HG03442 (cell line): ENCODE results near the gene CCDC57.
"Not testable (repeated sequence)": the region's sequence is repeated elsewhere in the genome, so short reads cannot be mapped to it uniquely, and the experiment has no call there.

Source experiments
- ATAC-seq: cut with Tn5 transposase; IDR thresholded peaks from one replicate; pipeline ENCODE4 v1.9.1; 2021; ENCODE audit warnings: mild to moderate bottlenecking, moderate library complexity; ENCODE audit not compliant: unreplicated experiment

Gene CCDC57

GRCh38 chr17:82179946-82180475 lies 32.6 kb downstream of the CCDC57 start:
- no peak for ATAC-seq

DNA sequence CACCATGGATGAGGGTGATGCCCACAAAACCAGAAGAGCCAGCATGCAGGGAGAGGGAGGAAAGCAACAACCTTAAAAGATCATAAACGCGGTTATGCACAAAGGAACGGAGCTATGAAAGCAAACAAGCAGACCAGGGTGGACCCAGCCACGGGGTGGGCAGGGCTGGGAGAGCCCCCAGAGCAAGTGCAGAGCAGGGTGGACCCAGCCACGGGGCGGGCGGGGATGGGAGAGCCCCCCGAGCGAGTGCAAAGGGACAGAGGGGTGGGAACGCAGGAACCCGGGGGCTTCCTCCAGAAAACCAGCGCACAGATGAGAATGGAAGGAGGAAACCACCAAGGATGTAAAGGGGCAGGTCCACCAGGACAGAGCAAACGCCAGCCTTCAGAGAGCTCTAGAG lies 33.2 kb downstream of the CCDC57 start:
- ATAC-seq: no peak

GRCh38 chr17:82178499-82179261 lies 34.0 kb downstream of the CCDC57 start:
- ATAC-seq: no peak

DNA sequence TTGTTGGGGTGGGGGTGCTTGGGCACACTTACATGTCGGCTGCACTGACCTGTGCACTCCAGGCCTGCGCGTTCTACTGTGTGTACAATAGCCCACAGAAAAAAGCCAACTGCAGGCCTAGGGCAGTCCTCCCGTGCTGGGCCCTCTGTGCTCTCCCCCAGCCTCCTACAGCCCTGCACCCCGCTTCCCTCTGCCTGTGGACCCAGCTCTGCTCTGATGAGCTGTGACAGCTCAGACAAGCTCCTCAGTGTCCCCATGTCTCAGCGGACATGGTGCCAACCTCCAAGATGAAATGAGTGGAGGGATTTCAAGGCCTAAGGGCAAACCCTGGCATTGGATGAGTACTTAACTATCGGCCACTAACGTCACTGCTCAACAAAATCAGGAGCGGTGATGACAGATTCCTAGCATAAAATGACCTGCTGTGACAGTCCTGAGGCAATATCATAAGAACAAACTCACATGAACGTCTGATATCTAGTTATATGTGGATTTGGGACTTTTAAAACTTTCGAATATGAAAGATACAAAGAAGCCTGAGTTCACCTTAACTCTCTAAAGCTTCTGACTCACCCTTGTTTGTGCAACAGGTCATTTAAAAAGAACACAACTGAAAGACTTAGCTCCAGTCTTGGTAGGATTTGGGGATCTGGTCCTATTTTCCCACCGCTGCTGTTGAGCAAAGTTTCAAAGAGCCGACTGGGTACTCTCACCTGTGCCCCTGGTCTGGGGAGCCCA lies 34.7 kb downstream of the CCDC57 start:
- no peak for ATAC-seq

DNA sequence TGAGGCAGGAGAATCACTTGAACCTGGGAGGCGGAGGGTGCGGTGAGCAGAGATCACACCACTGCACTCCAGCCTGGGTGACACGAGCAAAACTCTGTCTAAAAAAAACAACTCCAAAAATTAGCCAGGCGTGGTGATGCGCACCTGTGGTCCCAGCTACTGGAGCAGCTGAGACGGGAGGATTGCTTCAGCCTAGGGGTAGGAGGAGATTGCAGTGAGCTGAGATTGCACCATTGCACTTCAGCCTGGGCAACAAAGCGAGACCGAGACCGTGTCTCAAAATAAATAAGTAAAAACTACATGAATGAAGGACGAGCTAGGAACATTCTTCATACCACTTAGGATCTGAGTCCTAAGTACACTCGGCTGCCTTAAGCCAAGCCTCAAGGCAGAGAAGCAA lies 35.4 kb downstream of the CCDC57 start:
- no peak for ATAC-seq

- no peak for ATAC-seq
Measured at GRCh38 chr17:82175951-82176350, 36.7 kb downstream of the CCDC57 start.

DNA sequence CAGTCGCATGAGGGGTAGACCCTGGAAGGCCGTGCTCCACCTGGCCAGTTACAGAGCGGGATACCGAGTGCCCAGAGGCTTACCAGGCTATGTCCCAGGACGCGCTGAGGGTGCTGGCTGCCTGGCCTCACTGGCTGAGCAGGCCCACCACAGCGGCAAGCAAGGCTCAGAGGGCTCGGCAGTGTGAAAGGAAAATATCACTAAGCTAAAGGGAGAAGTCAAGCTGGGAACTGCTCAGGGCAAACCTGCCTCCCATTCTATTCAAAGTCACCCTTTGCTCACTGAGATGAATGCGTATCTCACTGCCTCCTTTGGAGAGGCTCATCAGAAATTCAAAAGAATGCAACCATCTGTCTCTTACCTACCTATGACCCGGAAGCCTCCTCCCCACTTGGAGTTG lies 37.4 kb downstream of the CCDC57 start:
- no peak for ATAC-seq

- not testable (repeated sequence) for ATAC-seq
Measured at GRCh38 chr17:82174042-82174857, 38.4 kb downstream of the CCDC57 start.

DNA sequence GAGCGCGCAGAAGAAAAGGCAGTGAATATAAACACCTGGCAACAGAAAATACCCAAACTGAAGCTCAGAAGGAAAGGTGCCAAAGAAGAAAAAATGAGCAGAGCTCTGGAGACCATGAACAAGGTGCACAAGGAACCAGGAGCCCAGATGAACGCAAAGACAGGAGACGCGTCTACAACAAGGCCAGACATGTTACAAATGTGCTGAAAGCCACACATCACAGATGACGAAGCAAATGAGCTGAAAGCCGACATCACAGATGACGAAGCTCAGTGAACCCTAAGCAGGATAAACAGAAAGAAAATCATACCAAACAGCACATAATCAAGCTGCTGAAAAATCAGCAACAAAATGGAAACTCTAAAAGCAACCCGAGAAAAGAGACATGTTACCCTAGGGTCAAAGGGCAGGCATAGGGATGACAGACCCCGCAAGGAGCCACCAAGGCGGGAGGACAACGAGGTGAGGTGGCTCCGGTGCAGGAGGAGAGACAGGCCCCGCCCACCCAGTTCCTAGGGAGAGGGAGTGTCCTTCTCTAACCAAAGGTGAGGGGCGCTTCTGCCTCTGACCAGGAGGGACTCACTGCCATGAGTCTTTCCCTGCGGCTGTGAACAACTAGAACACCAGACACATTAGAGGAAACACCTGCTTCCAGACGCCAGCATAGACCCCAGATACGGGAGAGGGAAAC lies 39.1 kb downstream of the CCDC57 start:
- ATAC-seq: no peak

GRCh38 chr17:82172486-82173160 lies 40.0 kb downstream of the CCDC57 start:
- no peak for ATAC-seq

DNA sequence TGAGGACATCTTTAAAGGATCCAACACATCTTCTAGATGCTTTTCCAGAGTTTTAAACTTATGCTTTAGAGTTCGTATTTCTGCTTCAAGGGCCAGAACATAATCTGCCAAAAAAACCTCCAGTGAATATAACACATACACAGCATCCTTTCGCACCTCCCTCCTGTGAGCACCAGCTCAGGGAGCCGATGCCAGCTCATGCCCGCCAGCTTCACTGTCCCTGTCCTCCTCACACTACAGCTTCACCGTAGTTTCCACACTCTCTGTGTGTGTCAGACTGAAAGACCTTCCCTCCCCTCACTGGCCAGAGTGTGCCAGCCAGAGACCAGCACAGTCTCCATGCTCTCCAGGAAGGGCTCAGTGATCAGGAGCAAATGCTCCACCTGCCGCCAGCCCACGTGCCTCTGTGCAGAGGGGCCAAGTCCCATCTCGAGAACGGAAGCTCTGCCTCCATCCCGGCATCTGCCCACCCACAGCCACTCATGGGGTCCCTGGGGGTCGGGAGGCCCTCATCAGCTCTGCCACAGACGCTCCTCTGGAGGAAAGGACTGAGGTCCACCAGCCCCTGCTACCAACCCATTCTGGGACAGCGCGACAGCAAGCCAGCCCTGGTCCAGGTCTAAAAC lies 40.8 kb downstream of the CCDC57 start:
- no peak for ATAC-seq

DNA sequence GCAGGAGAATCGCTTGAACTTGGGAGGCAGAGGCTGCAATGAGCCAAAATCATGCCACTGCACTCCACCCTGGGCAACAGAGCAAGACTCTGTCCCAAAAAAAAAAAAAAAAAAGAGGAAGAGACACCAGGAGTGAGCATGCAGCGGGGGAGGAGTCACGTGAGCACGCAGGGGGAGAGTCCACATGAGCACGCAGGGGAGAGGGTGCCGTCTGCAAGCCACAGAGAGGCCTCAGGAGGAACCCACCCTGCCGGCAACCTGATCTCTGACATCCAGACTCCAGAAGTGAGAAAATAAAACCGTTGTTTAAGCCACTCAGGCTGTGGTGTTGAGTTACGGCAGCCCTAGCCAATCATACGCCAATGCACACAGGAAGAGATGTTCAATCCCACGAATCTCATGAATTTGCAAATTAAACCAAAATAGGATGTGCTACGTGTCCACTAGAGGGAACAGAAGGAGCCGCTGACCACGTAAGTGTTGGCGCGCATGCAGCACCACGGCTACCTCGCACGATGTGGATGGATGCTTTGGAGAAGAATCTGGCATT lies 42.2 kb downstream of the CCDC57 start:
- no peak for ATAC-seq

GRCh38 chr17:82168568-82168967 lies 44.1 kb downstream of the CCDC57 start:
- no peak for ATAC-seq

DNA sequence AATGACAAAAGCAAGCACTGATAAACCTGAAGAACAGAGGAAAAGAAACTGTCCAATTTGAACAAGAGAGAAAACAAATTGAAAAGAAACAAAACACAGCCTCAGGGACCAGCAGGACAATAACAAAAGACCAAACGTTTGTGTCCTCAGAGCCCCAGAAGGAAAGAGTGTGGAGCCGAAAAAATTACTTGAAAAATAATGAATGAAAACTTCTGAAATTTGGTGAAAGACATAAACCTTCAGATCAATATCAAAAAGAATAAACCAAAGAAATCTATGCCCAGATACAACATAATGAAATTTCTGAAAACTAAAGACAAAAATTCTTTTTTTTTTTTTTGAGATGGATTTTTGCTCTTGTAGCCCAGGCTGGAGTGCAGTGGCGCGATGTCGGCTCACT lies 45.6 kb downstream of the CCDC57 start:
- no peak for ATAC-seq

DNA sequence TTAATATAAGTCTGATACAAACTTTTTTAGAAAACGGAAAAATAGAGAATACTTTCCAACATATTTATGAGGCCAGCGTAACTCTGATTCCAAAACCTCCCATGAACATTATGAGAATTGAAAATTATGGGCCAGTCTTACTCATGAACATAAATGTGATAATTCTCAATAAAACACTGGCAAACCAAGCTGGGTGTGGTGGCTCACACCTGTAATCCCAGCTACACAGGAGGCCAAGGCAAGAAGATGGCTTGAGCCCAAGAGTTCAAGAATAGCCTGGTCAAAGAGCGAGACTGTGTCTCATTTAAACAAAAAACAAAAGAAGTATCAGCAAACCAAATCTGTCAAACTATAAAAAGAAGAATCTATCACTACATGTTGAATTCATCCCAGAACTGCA lies 47.8 kb downstream of the CCDC57 start:
- no peak for ATAC-seq

GRCh38 chr17:82161216-82161615 lies 51.4 kb downstream of the CCDC57 start:
- no peak for ATAC-seq

DNA sequence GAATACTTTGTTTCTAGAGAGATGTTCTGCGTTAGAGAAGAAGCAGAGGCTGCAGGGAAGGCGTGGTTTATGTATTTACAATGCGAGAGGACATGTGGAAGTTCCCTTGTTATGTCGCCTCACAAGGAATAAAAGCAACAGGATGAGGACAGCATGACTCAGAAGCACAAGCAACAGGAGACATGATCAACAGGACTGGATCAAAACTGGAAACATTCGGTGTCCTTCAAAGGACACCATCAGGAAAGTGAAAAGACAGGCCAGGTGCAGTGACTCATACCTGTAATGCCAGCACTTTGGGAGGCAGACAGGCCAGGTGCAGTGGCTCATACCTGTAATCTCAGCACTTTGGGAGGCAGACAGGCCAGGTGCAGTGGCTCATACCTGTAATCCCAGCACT lies 52.6 kb downstream of the CCDC57 start:
- ATAC-seq: no peak

GRCh38 chr17:82158825-82159224 lies 53.8 kb downstream of the CCDC57 start:
- ATAC-seq: no peak
